Measurements from ENCODE around the gene EIF2D.
A peak's percentile ranks its signal among the peaks of the same experiment; 100 is the strongest.

The EIF2D gene

DNA sequence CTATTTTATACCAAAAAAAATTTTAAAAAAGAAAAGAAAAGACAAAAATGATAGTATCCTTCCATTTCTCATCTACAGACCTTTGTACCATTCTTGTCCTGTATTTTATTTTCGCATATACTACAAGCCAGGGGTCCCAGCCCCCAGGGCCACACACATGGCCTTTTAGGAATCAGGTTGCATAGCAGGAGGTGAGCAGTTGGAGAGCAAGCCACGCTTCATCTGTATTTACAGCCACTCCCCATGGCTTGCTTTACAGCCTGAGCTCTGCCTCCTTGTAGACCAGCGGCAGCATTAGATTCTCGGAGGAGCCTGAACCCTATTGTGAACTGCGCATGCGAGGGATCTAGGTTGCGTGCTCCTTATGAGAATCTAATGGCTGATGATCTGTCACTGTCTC lies 65.2 kb downstream of the EIF2D start:
- ChIA-PET POLR2A (ENCODE audit: low non-redundant PET) (no interaction called here), CTCF (interaction anchor here (0.8 to 2.4 kb wide), 4 partner anchors 37 to 117 kb away, joined by 3 to 15 read pairs (median 4); partner anchors contain the start of gene EIF2D)
- no peak for DNase-seq (ENCODE audit: low spot score)
- TF ChIP-seq CTCF (conservative IDR thresholded peaks at IDR 0.05; ENCODE audit: low read depth): no peak
- no peak overlapping the region for H3K27ac ChIP-seq

GRCh38 chr1:206545351-206545750 lies 66.9 kb downstream of the EIF2D start:
- no peak overlapping the region for H3K27ac ChIP-seq
- DNase-seq (ENCODE audit: low spot score): no peak
- ChIA-PET CTCF (interaction anchor here (0.5 to 2.9 kb wide), 37 partner anchors 9 to 921 kb away, joined by 3 to 51 read pairs (median 5); partner anchors contain the start of genes EIF2D, IKBKE and RASSF5), POLR2A (ENCODE audit: low non-redundant PET) (interaction anchor here (0.6 kb wide), 1 partner anchor 13 kb away, joined by 4 read pairs; no protein-coding TSS in a partner anchor)
- no peak for TF ChIP-seq CTCF (conservative IDR thresholded peaks at IDR 0.05; ENCODE audit: low read depth)

- DNase-seq (ENCODE audit: low spot score): peak; percentile 89
- POLR2A ChIA-PET (ENCODE audit: low non-redundant PET): interaction anchor here (0.6 to 0.9 kb wide), 3 partner anchors 12 to 50 kb away, joined by 4 to 6 read pairs (median 4); no protein-coding TSS in a partner anchor
- CTCF ChIA-PET: interaction anchor here (0.5 to 2.9 kb wide), 54 partner anchors 9 to 1402 kb away, joined by 3 to 51 read pairs (median 5); partner anchors contain the start of genes EIF2D, IKBKE and RASSF5
- peak; percentile 93 for TF ChIP-seq CTCF (conservative IDR thresholded peaks at IDR 0.05; ENCODE audit: low read depth)
- H3K27ac ChIP-seq: no peak overlapping the region
Observed at GRCh38 chr1:206544562-206545257, 67.6 kb downstream of the EIF2D start.
